ENCODE results near the gene NRXN3.

The NRXN3 gene

GRCh38 chr14:78170203-78170602 is at the start of gene NRXN3:
Gene NRXN3, plus strand, starts transcription at chr14:78170373. Its CDS starts 72,721 bp downstream, at chr14:78243094.
- no peak for DNase-seq (ENCODE audit: low read depth in 2 of 2)

- no peak for DNase-seq (ENCODE audit: low read depth in 2 of 2)
Observed at GRCh38 chr14:78122436-78122835, 47.7 kb upstream of the NRXN3 start.

GRCh38 chr14:78123650-78124253 is 46.4 kb upstream of the NRXN3 start:
- DNase-seq (ENCODE audit: low read depth in 2 of 2) = no peak

GRCh38 chr14:78127961-78128360 is 42.2 kb upstream of the NRXN3 start:
- DNase-seq (ENCODE audit: low read depth in 2 of 2) = no peak

- DNase-seq (ENCODE audit: low read depth in 2 of 2) = no peak
Observed at GRCh38 chr14:78129375-78129774, 40.8 kb upstream of the NRXN3 start.

- no peak for DNase-seq (ENCODE audit: low read depth in 2 of 2)
Observed at GRCh38 chr14:78130356-78130755, 39.8 kb upstream of the NRXN3 start.

GRCh38 chr14:78131201-78131600 is 39.0 kb upstream of the NRXN3 start:
- DNase-seq (ENCODE audit: low read depth in 2 of 2) = no peak

- no peak for DNase-seq (ENCODE audit: low read depth in 2 of 2)
Observed at GRCh38 chr14:78131616-78132015, 38.6 kb upstream of the NRXN3 start.

GRCh38 chr14:78135450-78135891 is 34.7 kb upstream of the NRXN3 start:
- no peak for DNase-seq (ENCODE audit: low read depth in 2 of 2)

GRCh38 chr14:78136695-78137094 is 33.5 kb upstream of the NRXN3 start:
- DNase-seq (ENCODE audit: low read depth in 2 of 2) = no peak

- no peak for DNase-seq (ENCODE audit: low read depth in 2 of 2)
Observed at GRCh38 chr14:78141590-78141989, 28.6 kb upstream of the NRXN3 start.

GRCh38 chr14:78142998-78143397 is 27.2 kb upstream of the NRXN3 start:
- no peak for DNase-seq (ENCODE audit: low read depth in 2 of 2)

- DNase-seq (ENCODE audit: low read depth in 2 of 2) = no peak
Observed at GRCh38 chr14:78143489-78144145, 26.6 kb upstream of the NRXN3 start.

GRCh38 chr14:78152201-78153063 is 17.7 kb upstream of the NRXN3 start:
- DNase-seq (ENCODE audit: low read depth in 2 of 2) = no peak

GRCh38 chr14:78153064-78153341 is 17.2 kb upstream of the NRXN3 start:
- no peak for DNase-seq (ENCODE audit: low read depth in 2 of 2)

GRCh38 chr14:78154827-78155226 is 15.3 kb upstream of the NRXN3 start:
- DNase-seq (ENCODE audit: low read depth in 2 of 2) = no peak

GRCh38 chr14:78156196-78156595 is 14.0 kb upstream of the NRXN3 start:
- DNase-seq (ENCODE audit: low read depth in 2 of 2) = no peak

GRCh38 chr14:78157494-78158437 is 12.4 kb upstream of the NRXN3 start:
- no peak for DNase-seq (ENCODE audit: low read depth in 2 of 2)

GRCh38 chr14:78162202-78162601 is 8.0 kb upstream of the NRXN3 start:
- DNase-seq (ENCODE audit: low read depth in 2 of 2) = no peak

- peak in 1 of 2 donors; percentile 0 for DNase-seq (ENCODE audit: low read depth in 2 of 2)
Observed at GRCh38 chr14:78164226-78164853, 5.8 kb upstream of the NRXN3 start.

- DNase-seq (ENCODE audit: low read depth in 2 of 2) = no peak
Observed at GRCh38 chr14:78172428-78172827, 2.3 kb downstream of the NRXN3 start.
